Vagina (tissue), 2 donors: Measurements from ENCODE around the gene MRTFA.

ENCODE experiments used
- CTCF ChIP-seq, 3 experiments: fragments of 450-650 bp in 2 of 3; fragments of 200-600 bp in 1 of 3; sonication (generic) in 1 of 3; IDR thresholded peaks; one replicate each; pipeline ENCODE4 v1.5.1; 2017 to 2019; ENCODE audit warnings: antibody characterized with exemption in 3 of 3, mild to moderate bottlenecking in 2 of 3, moderate library complexity in 2 of 3
- POLR2A ChIP-seq, 2 donors: fragments of 450-650 bp; IDR thresholded peaks; one replicate each; pipeline ENCODE4 v1.6.1; 2017; ENCODE audit warnings: antibody characterized with exemption in 2 of 2, mild to moderate bottlenecking in 2 of 2, moderate library complexity in 2 of 2
- POLR2AphosphoS5 ChIP-seq, 2 donors: sonication (generic); formaldehyde crosslinking; IDR thresholded peaks; one replicate each; pipeline ENCODE4 v1.9.0; 2017; ENCODE audit warnings: antibody characterized with exemption in 2 of 2, mild to moderate bottlenecking in 2 of 2, low read depth in 1 of 2; ENCODE audit not compliant: insufficient read depth in 1 of 2

- no peak for TF ChIP-seq CTCF (IDR thresholded peaks at IDR 0.05)
- no peak for TF ChIP-seq POLR2A (IDR thresholded peaks at IDR 0.05)
- no peak for TF ChIP-seq POLR2AphosphoS5 (IDR thresholded peaks at IDR 0.05; ENCODE audit: insufficient read depth in 1 of 2, low read depth in 1 of 2)
Measured at GRCh38 chr22:40401981-40402406, 234.5 kb downstream of the MRTFA start.
